KMS-11 (cell line): ENCODE data around the gene NPAS2.

Source experiments
- H2AFZ ChIP-seq: fragments of 200-600 bp; sonication (generic); 2 replicates; pipeline ENCODE4 v1.6.1; 2016; ENCODE audit warnings: antibody characterized with exemption, mixed run types, low read depth
- H3K27ac ChIP-seq: fragments of 200-600 bp; sonication (generic); 2 replicates; pipeline ENCODE4 v1.6.1; 2016; ENCODE audit warnings: mild to moderate bottlenecking, mixed run types
- H3K27me3 ChIP-seq: fragments of 200-600 bp; sonication (generic); 2 replicates; pipeline ENCODE4 v1.6.1; 2017; ENCODE audit warnings: mild to moderate bottlenecking, low read depth, mixed run types, moderate library complexity; ENCODE audit not compliant: insufficient read depth
- H3K36me3 ChIP-seq: fragments of 200-600 bp; sonication (generic); 2 replicates; pipeline ENCODE4 v1.6.1; 2017; ENCODE audit warnings: mild to moderate bottlenecking, mixed run types; ENCODE audit not compliant: insufficient read depth
- H3K4me1 ChIP-seq: fragments of 200-600 bp; sonication (generic); 2 replicates; pipeline ENCODE4 v1.6.1; 2016; ENCODE audit warnings: mild to moderate bottlenecking, low read depth, mixed run types; ENCODE audit not compliant: poor library complexity, severe bottlenecking
- H3K4me2 ChIP-seq: fragments of 200-600 bp; sonication (generic); 2 replicates; pipeline ENCODE4 v1.7.0; 2016; ENCODE audit warnings: mild to moderate bottlenecking, mixed run types
- H3K4me3 ChIP-seq: fragments of 200-600 bp; sonication (generic); IDR thresholded peaks from 2 replicates; pipeline ENCODE4 v1.6.1; 2017; ENCODE audit warnings: low read depth, low read length, mixed read lengths; ENCODE audit not compliant: insufficient read depth
- H3K79me2 ChIP-seq: fragments of 200-600 bp; sonication (generic); 2 replicates; pipeline ENCODE4 v1.6.1; 2016; ENCODE audit warnings: low read depth, mixed run types; ENCODE audit not compliant: insufficient read depth
- H3K9ac ChIP-seq: fragments of 200-600 bp; sonication (generic); 2 replicates; pipeline ENCODE4 v1.6.1; 2016; ENCODE audit warnings: mild to moderate bottlenecking, mixed run types
- H4K20me1 ChIP-seq: fragments of 200-600 bp; sonication (generic); 2 replicates; pipeline ENCODE4 v1.6.1; 2016; ENCODE audit warnings: mild to moderate bottlenecking, mixed run types; ENCODE audit not compliant: insufficient read depth
- TF ChIP-seq, protein P1 (sequence below): fragments of 200-600 bp; sonication (generic); conservative IDR thresholded peaks from 2 replicates; pipeline ENCODE4 v1.6.1; 2017; ENCODE audit warnings: low read depth, mild to moderate bottlenecking, antibody characterized with exemption, low read length, moderate library complexity, mixed read lengths

NPAS2 gene

GRCh38 chr2:101011152-101011551 lies 191.2 kb downstream of the NPAS2 start:
- Histone ChIP-seq H3K36me3 (no peaks in the 10 kb centered on the region), H3K79me2 (no peaks in the 10 kb centered on the region), H3K4me3 (no peak overlapping the region), H4K20me1 (no peaks in the 10 kb centered on the region), H3K4me2 (no peak overlapping the region), H3K27ac (no peak overlapping the region), H3K27me3 (no peaks in the 10 kb centered on the region), H2AFZ (no peak overlapping the region), H3K9ac (no peak overlapping the region), H3K4me1 (peaks cover 3% of the 10 kb centered on the region)
- TF ChIP-seq, protein P1, sequence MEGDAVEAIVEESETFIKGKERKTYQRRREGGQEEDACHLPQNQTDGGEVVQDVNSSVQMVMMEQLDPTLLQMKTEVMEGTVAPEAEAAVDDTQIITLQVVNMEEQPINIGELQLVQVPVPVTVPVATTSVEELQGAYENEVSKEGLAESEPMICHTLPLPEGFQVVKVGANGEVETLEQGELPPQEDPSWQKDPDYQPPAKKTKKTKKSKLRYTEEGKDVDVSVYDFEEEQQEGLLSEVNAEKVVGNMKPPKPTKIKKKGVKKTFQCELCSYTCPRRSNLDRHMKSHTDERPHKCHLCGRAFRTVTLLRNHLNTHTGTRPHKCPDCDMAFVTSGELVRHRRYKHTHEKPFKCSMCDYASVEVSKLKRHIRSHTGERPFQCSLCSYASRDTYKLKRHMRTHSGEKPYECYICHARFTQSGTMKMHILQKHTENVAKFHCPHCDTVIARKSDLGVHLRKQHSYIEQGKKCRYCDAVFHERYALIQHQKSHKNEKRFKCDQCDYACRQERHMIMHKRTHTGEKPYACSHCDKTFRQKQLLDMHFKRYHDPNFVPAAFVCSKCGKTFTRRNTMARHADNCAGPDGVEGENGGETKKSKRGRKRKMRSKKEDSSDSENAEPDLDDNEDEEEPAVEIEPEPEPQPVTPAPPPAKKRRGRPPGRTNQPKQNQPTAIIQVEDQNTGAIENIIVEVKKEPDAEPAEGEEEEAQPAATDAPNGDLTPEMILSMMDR: no peak

DNA sequence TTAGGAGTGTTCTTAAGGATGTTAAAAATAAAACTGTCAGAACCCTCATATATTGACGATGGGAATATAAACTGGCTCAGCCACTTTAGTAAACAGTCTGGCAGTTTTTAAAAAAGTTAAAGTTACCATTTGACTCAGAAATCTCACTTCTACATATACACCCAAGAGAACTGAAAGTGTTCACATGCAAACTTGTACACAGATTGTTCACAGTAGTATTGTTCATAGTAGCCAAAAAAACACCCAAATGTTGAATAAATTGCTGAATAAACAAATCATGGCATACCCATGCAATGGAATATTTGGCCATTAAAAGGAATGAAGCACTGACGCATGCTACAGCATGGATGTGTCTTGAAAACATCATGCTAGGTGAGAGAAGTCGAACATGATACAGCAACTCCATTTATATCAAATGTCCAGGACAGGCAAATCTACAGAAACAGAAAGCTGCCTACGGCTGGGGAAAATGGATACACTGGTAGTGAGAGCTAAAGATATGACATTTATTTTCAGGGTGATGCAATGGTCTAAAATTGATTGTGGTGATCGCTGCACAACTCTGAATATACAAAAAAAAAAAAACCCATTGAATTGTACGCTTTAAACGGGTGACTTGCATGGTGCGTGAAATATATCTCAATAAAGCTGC lies 192.2 kb downstream of the NPAS2 start:
- peaks cover 3% of the 10 kb centered on the region for H3K4me1 ChIP-seq
- H2AFZ ChIP-seq: no peak overlapping the region
- no peaks in the 10 kb centered on the region for H3K79me2 ChIP-seq
- no peak overlapping the region for H3K4me3 ChIP-seq
- no peaks in the 10 kb centered on the region for H3K36me3 ChIP-seq
- H3K9ac ChIP-seq: no peak overlapping the region
- no peak overlapping the region for H3K4me2 ChIP-seq
- no peaks in the 10 kb centered on the region for H3K27me3 ChIP-seq
- no peak overlapping the region; the same call in 1 of the 2 replicates for H3K27ac ChIP-seq
- TF ChIP-seq, protein P1: no peak
- no peaks in the 10 kb centered on the region for H4K20me1 ChIP-seq

DNA sequence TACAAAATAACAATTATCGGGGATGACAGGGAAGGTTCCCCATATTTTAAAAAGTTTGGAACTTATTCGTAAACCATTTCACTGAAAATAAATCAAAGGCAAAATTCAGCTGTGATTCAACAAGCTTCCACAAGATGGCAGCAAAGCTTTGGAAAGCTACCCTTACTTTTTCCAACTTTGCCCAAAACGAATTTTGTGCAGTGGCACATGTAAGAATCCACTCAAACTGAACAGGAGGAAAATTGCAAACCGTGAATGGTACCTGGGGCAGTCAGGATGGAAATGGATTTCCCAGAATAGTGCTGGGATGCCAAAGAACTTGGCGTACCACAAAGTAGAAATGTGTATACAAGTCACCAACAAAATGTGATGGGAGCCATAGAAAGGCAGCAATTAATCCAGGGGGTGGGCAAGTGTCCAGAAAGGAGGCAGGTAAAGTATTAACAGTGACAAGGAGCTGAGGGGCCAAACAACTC lies 192.8 kb downstream of the NPAS2 start:
- Histone ChIP-seq H2AFZ (no peak overlapping the region), H3K4me3 (no peak overlapping the region), H3K79me2 (no peaks in the 10 kb centered on the region), H4K20me1 (no peaks in the 10 kb centered on the region), H3K9ac (no peak overlapping the region), H3K36me3 (no peaks in the 10 kb centered on the region), H3K27me3 (no peaks in the 10 kb centered on the region), H3K4me2 (no peak overlapping the region), H3K27ac (no peak overlapping the region), H3K4me1 (peaks cover 3% of the 10 kb centered on the region)
- TF ChIP-seq, protein P1: peak; percentile 90

DNA sequence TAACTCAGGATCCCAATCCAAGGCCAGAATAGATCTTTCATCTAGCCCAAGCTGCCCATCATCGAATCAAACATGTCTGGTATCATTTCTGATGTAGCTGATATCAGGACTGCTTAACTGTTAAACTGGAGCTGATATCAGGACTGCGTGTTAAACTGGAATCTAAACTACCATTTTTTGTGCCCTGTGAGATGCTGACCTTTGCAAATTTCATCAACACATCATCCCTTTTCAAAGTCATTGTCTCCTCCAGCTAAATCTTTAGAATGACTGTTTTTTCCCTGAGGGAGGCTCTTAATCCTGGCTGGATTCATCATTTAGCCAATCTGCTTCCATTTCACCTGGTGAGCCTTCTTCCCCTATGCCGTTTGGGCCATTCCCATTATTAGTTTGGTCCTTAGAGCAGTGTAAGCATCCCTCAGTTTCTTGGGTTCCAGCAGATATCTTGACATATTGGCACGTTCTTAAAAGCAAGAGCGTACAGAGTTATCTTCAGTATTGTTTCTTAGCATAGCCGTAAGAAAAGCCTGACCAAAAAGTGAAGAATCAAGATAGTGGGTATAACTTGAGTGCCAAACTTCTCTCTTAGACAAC lies 194.4 kb downstream of the NPAS2 start:
- no peak overlapping the region for H3K9ac ChIP-seq
- H3K4me1 ChIP-seq: peaks cover 3% of the 10 kb centered on the region
- no peaks in the 10 kb centered on the region for H3K36me3 ChIP-seq
- no peak overlapping the region for H3K4me3 ChIP-seq
- no peak overlapping the region for H3K4me2 ChIP-seq
- no peak overlapping the region for H3K27ac ChIP-seq
- TF ChIP-seq, protein P1: no peak
- H3K79me2 ChIP-seq: no peaks in the 10 kb centered on the region
- H3K27me3 ChIP-seq: no peaks in the 10 kb centered on the region
- H4K20me1 ChIP-seq: no peaks in the 10 kb centered on the region
- H2AFZ ChIP-seq: no peak overlapping the region
